ENCODE measurements around the gene PGBD4. TPM values are rescaled to one million over a fixed set of nuclear protein-coding genes. Genes with fewer than 3 reads are reported as not detected.

The PGBD4 gene
- total RNA-seq, 2 donors from 2014 or later = 0.68 to 0.93 TPM

DNA sequence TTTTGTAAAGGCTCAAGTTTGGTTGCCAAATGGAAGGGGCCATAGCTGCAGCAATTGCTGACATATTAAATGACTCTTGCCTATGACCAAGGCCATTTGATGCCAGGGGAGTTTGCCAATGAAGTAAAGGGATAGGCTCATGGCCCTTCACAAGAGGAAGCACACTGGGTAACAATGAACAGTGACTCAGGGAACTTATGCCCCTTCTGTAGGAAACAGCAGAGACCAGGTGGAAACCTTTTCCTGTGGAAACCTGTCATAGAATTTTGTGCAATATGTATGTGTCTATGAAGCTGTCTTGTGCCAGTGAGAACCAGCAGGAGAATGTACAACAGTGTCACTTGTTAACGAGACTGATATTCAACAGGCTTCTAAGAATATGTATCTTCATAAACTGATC is 37.4 kb upstream of the PGBD4 start:
- H3K27me3 ChIP-seq (ENCODE audit: control insufficient read depth, insufficient read depth, low read length, poor library complexity, severe bottlenecking) = no peaks in the 10 kb centered on the region
- H3K36me3 Mint-ChIP-seq (ENCODE audit: low read depth) = no peaks in the 10 kb centered on the region
- DNase-seq = no peak

DNA sequence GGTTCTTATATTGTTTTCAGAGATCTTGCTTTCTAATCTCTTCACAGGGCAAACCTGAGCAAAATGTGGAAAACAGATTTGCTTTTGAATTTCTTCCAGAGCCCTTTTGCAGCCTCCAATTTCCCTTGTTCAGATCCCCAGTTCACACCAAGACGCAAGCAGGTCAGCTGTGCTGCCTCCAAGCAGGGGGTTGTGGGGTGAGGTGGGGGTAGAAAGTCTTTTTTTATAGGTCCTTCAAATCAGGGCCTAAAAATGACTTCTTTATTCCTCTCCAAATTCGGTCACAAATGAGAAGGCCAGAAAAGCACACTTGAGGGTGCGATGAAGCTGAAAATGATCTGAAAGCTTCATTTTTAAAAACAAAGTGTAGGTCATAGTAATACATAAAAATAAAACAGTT is 36.6 kb upstream of the PGBD4 start:
- no peaks in the 10 kb centered on the region for H3K9me3 ChIP-seq (ENCODE audit: control insufficient read depth, low read length)
- WGBS, 2 experiments (ENCODE audit: insufficient coverage in 1 of 2, insufficient read length in 1 of 2) = 75 to 100% methylated on average over 2 to 3 of the region's 3 CpGs
- no peak overlapping the region for H3K4me3 ChIP-seq (ENCODE audit: low read length)

More for the DNA sequence above, 37.4 kb upstream of the PGBD4 start:
- no peaks in the 10 kb centered on the region for H3K4me1 Mint-ChIP-seq
- no peaks in the 10 kb centered on the region for H3K27me3 Mint-ChIP-seq (ENCODE audit: insufficient read depth)
- H3K4me3 Mint-ChIP-seq = no peak overlapping the region
- 0% methylated on average over 1 of the region's 1 CpG; no CpG with 5 or more reads in 1 of the 2 experiments for WGBS, 2 experiments (ENCODE audit: insufficient coverage in 1 of 2, insufficient read length in 1 of 2)
- H3K9ac ChIP-seq (ENCODE audit: extremely low read depth, low read length, poor library complexity, severe bottlenecking) = no peak overlapping the region
- no peak overlapping the region for H3K27ac Mint-ChIP-seq
- no peak overlapping the region for H3K4me3 ChIP-seq (ENCODE audit: low read length)
- TF ChIP-seq, protein P1, sequence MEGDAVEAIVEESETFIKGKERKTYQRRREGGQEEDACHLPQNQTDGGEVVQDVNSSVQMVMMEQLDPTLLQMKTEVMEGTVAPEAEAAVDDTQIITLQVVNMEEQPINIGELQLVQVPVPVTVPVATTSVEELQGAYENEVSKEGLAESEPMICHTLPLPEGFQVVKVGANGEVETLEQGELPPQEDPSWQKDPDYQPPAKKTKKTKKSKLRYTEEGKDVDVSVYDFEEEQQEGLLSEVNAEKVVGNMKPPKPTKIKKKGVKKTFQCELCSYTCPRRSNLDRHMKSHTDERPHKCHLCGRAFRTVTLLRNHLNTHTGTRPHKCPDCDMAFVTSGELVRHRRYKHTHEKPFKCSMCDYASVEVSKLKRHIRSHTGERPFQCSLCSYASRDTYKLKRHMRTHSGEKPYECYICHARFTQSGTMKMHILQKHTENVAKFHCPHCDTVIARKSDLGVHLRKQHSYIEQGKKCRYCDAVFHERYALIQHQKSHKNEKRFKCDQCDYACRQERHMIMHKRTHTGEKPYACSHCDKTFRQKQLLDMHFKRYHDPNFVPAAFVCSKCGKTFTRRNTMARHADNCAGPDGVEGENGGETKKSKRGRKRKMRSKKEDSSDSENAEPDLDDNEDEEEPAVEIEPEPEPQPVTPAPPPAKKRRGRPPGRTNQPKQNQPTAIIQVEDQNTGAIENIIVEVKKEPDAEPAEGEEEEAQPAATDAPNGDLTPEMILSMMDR (conservative IDR thresholded peaks at IDR 0.05) = no peak
- no peaks in the 10 kb centered on the region for H3K36me3 ChIP-seq (ENCODE audit: control insufficient read depth, insufficient read depth, low read length)
- H3K9me3 Mint-ChIP-seq = no peaks in the 10 kb centered on the region
- no peaks in the 10 kb centered on the region for H3K4me1 ChIP-seq (ENCODE audit: control insufficient read depth, insufficient read depth, low read length)
- no peaks in the 10 kb centered on the region for H3K9me3 ChIP-seq (ENCODE audit: control insufficient read depth, low read length)
- H3K27ac ChIP-seq (ENCODE audit: low read depth, low read length) = no peak overlapping the region

DNA sequence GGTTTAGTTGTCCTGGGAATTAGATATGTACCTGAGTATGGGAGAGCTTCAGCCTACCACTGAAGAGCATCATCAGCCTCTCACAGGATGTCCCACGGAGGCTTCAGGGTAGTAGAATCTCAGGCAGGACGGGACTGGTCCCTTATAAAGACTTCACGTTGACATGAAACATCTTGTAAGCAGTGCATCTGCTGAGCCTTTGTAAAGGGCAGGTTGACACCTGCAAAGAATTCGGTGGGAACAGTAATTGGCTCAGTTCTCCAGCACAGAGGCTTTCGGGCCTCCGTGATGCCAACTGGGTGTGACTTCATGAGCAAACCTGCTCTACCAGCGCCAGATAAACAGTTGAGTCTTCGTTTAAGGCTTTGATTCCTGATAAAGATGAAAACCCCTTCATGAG is 35.9 kb upstream of the PGBD4 start:
- TF ChIP-seq, protein P1 (conservative IDR thresholded peaks at IDR 0.05) = no peak
- Mint-ChIP-seq H3K27ac (no peak overlapping the region), H3K27me3 (ENCODE audit: insufficient read depth) (peaks cover 3% of the 10 kb centered on the region), H3K4me1 (no peaks in the 10 kb centered on the region), H3K9me3 (no peaks in the 10 kb centered on the region), H3K4me3 (no peak overlapping the region), H3K36me3 (ENCODE audit: low read depth) (no peaks in the 10 kb centered on the region)
- Histone ChIP-seq H3K4me3 (ENCODE audit: low read length) (no peak overlapping the region), H3K4me1 (ENCODE audit: control insufficient read depth, insufficient read depth, low read length) (no peaks in the 10 kb centered on the region), H3K9me3 (ENCODE audit: control insufficient read depth, low read length) (no peaks in the 10 kb centered on the region), H3K9ac (ENCODE audit: extremely low read depth, low read length, poor library complexity, severe bottlenecking) (no peak overlapping the region), H3K36me3 (ENCODE audit: control insufficient read depth, insufficient read depth, low read length) (no peaks in the 10 kb centered on the region), H3K27me3 (ENCODE audit: control insufficient read depth, insufficient read depth, low read length, poor library complexity, severe bottlenecking) (no peaks in the 10 kb centered on the region), H3K27ac (ENCODE audit: low read depth, low read length) (no peak overlapping the region)
- WGBS, 2 experiments (ENCODE audit: insufficient coverage in 1 of 2, insufficient read length in 1 of 2) = 88 to 93% methylated on average over 8 of the region's 8 CpGs
- no peak for DNase-seq

More for the DNA sequence above, 36.6 kb upstream of the PGBD4 start:
- DNase-seq = no peak
- no peaks in the 10 kb centered on the region for H3K9me3 Mint-ChIP-seq
- no peaks in the 10 kb centered on the region for H3K36me3 ChIP-seq (ENCODE audit: control insufficient read depth, insufficient read depth, low read length)
- TF ChIP-seq, protein P1 (conservative IDR thresholded peaks at IDR 0.05) = no peak
- H3K27ac Mint-ChIP-seq = no peak overlapping the region
- no peak overlapping the region for H3K9ac ChIP-seq (ENCODE audit: extremely low read depth, low read length, poor library complexity, severe bottlenecking)
- H3K27ac ChIP-seq (ENCODE audit: low read depth, low read length) = no peak overlapping the region
- H3K27me3 ChIP-seq (ENCODE audit: control insufficient read depth, insufficient read depth, low read length, poor library complexity, severe bottlenecking) = no peaks in the 10 kb centered on the region
- no peaks in the 10 kb centered on the region for H3K4me1 ChIP-seq (ENCODE audit: control insufficient read depth, insufficient read depth, low read length)
- H3K4me1 Mint-ChIP-seq = no peaks in the 10 kb centered on the region
- no peaks in the 10 kb centered on the region for H3K27me3 Mint-ChIP-seq (ENCODE audit: insufficient read depth)
- no peak overlapping the region for H3K4me3 Mint-ChIP-seq
- H3K36me3 Mint-ChIP-seq (ENCODE audit: low read depth) = no peaks in the 10 kb centered on the region
